GM10266 (cell line): ENCODE measurements around the gene BABAM2.
"Not testable (repeated sequence)": the region's sequence is repeated elsewhere in the genome, so short reads cannot be mapped to it uniquely, and the experiment has no call there.

Experiments
- DNase-seq: peaks from one replicate; pipeline ENCODE4 v3.0.0; 2012; ENCODE audit errors: extremely low spot score
- TF ChIP-seq, protein P1 (sequence below): IDR thresholded peaks from 2 replicates; pipeline ENCODE4 v1.5.1; 2012; ENCODE audit warnings: mild to moderate bottlenecking, low read depth; ENCODE audit not compliant: control insufficient read depth, insufficient read depth; ENCODE audit errors: missing control alignments

The BABAM2 gene

DNA sequence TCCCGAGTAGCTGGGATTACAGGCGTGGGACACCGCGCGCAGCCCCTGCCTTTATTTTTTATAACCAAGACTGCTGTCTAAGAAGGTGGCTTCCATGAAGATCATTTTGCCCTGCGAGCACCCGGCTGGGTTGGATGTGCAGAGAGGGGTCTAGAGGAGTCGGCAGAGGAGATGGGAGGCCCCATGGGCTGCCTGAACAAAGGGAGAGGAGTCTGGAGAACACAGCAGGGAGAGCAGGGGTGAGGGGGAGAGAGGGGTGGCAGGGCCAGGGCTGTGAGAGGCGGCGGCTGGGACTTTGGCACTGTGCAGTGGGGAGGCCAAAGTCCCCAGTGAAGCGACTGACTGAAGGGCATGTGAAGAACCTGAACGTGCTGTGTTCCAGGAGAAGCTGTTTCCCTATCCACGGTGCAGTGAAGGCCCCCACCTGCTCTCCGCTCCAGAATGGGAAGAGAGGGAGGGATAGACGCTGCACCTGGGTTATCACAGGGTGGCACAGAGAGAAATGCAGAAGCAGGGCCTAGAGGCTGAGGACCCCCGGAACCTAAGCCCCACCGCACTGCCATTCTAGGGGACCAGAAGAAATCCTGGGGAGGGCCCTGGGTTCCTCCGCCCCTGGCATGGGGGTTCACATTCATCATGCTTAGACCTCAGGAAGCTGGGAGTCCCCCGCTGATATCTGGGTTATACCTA lies 477.3 kb downstream of the BABAM2 start:
- TF ChIP-seq, protein P1, sequence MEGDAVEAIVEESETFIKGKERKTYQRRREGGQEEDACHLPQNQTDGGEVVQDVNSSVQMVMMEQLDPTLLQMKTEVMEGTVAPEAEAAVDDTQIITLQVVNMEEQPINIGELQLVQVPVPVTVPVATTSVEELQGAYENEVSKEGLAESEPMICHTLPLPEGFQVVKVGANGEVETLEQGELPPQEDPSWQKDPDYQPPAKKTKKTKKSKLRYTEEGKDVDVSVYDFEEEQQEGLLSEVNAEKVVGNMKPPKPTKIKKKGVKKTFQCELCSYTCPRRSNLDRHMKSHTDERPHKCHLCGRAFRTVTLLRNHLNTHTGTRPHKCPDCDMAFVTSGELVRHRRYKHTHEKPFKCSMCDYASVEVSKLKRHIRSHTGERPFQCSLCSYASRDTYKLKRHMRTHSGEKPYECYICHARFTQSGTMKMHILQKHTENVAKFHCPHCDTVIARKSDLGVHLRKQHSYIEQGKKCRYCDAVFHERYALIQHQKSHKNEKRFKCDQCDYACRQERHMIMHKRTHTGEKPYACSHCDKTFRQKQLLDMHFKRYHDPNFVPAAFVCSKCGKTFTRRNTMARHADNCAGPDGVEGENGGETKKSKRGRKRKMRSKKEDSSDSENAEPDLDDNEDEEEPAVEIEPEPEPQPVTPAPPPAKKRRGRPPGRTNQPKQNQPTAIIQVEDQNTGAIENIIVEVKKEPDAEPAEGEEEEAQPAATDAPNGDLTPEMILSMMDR = no peak
- no peak for DNase-seq

DNA sequence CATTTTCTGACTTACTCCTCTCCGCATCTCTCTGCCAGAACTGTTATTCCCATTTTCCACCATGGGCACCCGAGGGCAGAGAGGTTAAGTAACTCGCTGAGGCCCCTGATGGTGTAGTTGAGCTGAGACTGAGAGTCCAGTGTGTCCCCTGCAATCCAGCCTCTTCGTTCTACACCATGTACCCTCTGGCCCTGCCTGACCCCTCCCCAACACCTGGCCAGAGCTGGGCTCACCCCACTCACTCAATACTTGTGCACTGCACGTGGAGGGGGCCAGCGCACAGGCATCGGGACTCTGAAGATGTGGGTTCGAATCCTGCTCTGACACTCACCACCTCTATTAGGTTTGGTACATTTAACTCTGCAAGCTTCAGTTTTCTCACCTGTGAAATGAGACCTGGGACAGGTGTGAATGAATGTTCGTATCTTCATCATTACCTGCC lies 477.8 kb downstream of the BABAM2 start:
- TF ChIP-seq, protein P1 = no peak
- no peak for DNase-seq

DNA sequence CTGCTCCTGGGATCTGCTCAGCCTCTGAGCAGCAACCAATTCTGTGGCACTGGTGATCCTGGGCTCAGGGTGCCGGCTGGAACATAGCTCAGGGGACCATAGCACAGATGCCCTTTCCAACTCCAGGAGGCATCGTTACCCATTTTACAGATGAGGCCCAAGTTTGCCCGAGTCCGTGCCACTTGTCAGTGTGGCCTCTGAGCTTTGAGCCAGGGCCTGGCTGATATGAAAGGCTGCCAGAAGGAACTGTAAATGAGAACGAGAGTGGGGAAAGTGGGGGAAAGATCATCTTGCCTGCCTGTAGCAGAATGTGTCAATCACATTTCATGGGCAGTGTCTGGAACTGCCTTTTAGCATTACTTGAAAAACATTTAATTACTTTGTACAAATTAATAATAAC lies 478.8 kb downstream of the BABAM2 start:
- DNase-seq = no peak
- TF ChIP-seq, protein P1 = no peak

DNA sequence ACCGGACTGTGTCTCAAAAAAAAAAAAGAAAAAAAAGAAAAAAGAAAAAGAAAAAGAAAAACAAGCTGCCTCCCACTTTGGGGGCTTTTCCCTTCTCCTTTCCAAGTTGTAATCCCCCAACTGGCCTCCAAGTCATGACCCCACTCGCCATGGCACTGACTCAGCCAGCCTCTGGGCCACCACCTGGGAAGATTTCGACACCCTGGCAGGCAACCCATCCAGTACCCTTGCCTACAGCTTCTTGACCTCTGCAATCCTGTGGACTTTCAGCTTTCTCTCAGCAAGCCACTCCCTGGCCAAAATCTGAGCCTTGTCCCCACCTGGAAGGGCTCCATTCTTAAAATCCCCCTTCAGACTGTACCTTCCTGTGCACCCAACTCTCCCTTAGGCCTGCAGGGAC lies 479.8 kb downstream of the BABAM2 start:
- TF ChIP-seq, protein P1 = no peak
- no peak for DNase-seq

DNA sequence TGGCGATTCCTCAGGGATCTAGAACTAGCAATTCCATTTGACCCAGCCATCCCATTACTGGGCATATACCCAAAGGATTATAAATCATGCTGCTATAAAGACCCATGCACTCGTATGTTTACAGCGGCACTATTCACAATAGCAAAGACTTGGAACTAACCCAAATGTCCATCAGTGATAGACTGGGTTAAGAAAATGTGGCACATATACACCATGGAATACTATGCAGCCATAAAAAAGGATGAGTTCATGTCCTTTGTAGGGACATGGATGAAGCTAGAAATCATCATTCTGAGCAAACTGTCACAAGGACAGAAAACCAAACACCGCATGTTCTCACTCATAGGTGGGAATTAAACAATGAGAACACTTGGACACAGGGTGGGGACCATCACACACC lies 481.2 kb downstream of the BABAM2 start:
- not testable (repeated sequence) for DNase-seq

DNA sequence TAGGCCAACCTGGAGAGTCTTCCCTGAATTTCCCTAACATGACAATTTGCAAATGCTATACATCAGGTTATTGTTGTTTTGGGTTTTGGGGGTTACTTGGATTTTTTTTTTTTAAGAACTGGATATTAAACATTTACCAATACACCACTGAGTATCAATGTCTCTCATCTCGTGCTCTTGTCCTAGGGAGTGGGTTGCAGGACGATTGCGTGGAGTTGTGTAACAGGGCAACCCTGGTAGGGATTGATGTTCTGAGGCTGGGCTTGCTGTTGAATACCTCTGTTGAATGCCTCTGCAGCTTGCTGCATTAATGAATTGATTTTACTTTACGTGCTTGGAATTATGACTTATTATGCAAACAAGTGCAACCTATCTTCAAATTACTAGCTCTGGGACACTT lies 483.3 kb downstream of the BABAM2 start:
- no peak for DNase-seq
- TF ChIP-seq, protein P1 = no peak

DNA sequence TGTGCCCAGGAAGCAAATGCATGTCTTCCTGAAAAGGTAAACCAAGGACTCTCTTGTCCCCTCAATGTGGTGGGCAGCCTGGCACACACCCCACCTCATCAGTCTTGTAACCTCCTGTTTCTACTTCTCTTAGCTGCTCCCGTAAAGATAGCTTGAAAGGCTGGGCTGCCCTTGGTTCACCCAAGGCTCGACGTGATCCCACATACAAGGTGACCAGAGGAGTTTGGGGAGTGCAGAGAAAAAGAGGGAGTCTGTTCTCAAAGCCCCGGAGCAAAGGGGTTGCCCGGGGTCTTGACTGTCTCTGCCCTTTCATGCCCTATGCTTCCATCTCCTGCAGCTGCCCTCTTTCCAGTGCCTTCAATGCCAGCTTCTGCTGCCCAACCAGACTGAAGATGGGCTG lies 483.8 kb downstream of the BABAM2 start:
- no peak for DNase-seq
- TF ChIP-seq, protein P1 = no peak

DNA sequence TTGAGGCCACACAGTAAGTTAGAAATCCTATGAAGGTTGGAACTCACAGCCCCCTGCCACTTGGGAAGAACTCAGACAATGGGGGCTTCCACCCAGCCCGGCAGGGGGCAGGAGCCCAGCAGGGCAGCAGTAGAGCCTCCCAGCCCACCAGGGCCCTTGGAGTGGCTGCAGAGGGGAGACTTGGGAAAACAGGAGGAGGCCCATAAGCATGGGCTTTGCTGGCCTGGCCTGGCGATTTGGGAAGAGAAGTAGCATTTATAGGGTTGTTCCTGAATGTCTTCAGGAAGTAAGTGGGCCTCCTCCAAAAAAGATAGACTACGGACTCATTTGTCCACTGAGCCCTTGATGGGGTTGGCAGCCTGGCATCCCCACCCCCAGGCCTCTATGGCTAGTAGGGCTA lies 484.7 kb downstream of the BABAM2 start:
- TF ChIP-seq, protein P1 = no peak
- DNase-seq = no peak
